Hematopoietic multipotent progenitor cell treated with erythropoietin and hydrocortisone succinate and interleukin-3 and kit ligand, for 15 days (in vitro differentiated cells): ENCODE results near the gene HCN4.

Experiments used
- DNase-seq: peaks from one replicate; pipeline ENCODE4 v3.0.0-alpha.2; 2015; ENCODE audit warnings: low spot score

HCN4 gene

DNA sequence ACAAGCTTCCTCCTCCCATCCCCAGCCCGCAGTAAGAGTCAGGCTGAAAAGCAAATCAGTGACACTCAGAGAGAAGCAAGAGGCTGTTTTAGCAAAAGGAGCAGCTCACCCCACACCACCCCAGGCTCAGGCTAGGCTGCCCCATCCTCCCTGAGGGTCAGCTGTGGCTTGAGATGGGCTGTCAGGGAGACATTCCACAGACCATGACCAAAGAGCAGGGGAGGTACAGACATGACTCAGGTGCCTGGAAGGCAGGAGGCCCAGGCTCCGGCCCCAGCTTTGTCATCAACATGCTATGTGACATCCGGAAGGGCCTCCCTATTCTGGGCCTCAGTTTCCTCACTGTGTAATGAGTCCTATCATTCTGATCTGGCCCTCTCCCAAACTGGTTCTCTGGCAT is 24.7 kb downstream of the HCN4 start:
- no peak for DNase-seq

DNA sequence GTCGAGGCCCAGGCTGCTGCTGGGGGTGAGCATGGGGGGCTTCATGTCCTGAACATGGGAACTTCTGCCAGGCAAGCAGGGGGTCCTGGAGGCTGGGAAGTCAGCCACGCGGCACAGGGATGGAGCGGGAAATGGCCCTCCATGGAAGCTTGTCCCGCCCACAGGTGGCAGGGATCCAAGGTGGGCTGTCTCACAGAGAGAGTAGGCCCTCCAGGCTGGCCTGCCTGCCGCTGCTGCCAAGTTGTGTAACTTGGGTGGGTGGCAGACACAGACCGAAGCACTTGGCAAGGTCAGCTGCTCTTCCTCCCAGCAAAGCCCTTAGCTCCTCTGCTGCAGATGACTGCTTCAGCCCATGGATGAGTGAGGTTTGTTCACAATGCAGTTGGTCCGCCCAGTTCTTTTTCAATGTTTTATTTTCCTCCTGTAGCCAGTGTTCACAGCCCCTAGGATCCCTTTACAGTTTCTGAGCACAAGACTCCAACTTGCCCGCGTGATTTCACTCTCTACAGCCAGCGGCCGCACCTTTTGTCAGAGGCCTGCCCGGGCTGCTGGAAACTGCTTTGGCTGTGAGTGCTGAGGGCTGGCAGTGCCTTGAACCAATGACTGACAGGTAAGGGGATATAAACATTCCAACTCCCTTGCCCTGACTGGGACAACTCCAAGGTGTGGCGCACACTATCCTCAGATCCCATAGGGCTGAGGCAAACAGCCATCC is 26.7 kb downstream of the HCN4 start:
- DNase-seq: no peak

- DNase-seq: no peak
Measured at GRCh38 chr15:73340502-73341192, 28.1 kb downstream of the HCN4 start.

GRCh38 chr15:73338606-73339374 is 30.0 kb downstream of the HCN4 start:
- no peak for DNase-seq

- DNase-seq: no peak
Measured at GRCh38 chr15:73338058-73338457, 30.7 kb downstream of the HCN4 start.

- DNase-seq: no peak
Measured at GRCh38 chr15:73337187-73337586, 31.6 kb downstream of the HCN4 start.

DNA sequence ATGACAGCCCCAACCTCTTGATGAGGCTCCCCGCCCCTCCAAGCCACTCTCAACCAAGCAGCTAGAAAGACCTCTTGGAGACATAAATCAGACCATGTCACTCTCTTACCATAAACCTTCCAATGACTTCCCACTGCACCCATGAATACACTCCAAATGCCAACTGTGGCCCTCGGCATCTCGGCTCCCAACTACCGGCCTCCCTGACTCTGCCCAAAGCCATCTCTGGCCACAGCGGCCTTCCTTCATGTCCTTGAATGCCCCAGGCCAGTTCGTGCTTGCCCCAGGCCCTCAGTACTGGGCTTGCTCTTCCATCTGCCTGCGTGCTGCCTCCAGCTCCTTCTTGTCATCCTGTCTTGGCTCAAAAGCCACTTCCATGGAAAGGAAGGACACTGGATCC is 32.0 kb downstream of the HCN4 start:
- no peak for DNase-seq

GRCh38 chr15:73335471-73335870 is 33.3 kb downstream of the HCN4 start:
- DNase-seq: no peak

GRCh38 chr15:73335026-73335425 is 33.7 kb downstream of the HCN4 start:
- no peak for DNase-seq

- no peak for DNase-seq
Measured at GRCh38 chr15:73334086-73334485, 34.7 kb downstream of the HCN4 start.

DNA sequence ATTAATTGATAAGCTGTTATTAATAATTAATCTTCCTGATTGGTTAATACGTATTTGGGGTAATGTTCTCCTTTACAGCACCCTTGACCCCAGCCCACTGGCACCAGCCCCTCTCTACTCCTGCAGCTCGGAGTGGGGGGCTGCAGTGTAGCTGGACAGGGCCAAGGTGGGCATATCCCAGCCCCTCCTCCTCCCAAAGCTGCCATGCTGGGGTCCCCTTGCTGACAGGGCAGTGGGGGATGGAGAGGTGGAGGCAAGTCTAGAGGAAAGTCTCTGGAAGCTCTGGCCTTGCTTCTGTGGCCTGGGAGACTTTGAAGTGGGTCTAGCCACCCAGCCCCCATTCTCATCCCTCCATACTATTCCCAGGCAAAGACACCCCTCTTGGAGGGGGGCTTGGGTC is 35.8 kb downstream of the HCN4 start:
- no peak for DNase-seq

GRCh38 chr15:73331991-73332925 is 36.5 kb downstream of the HCN4 start:
- no peak for DNase-seq

DNA sequence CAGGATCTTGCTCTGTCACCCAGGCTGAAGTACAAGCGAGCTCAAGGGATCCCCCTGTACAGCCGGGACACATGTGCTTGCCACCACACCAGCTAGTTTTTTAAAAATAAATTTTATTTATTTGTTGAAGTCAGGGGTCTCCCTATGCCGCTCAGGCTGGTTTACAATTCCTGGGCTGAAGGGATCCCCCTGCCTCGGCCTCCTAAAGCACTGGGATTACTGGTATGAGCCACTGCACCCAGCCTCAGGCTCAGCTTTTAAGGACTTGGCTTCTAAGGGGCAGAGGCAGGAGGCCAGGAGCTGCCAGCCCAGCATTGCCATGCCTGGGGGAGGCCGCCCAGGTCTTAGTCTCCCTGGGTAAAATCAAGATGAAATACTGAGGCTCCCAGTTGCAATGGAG is 37.3 kb downstream of the HCN4 start:
- no peak for DNase-seq

- DNase-seq: no peak
Measured at GRCh38 chr15:73330206-73331051, 38.3 kb downstream of the HCN4 start.

DNA sequence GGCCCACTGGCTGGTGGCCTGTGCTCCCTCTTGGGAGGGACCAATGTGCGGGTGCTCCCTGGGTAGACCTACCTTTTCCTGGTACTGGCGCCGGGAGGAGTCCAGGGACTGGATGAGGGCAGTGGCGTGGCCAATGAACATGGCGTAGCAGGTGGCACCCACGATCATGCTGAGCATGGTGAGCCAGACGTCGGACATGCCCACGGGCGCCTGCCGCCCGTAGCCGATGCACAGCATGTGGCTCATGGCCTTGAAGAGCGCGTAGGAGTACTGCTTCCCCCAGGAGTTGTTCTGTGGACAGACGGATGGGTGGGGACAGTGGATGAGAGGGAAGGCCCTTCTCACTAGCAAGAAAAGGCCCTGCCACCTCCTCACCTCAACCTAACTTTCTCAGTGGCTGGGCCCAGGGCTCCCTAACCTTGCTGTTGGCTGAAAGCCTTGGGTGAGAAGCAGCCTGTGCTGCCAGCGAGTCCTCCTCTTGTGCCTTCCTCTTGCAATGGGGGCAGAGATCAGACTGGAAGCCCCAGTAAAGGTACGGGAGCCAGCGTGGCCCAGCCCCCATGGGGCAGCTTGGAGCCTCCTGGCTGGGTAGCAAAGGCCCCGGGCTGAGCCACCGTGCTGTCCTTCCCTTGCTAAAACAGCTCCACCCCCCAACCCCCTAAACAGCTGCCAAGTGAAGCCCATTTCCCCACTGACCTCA is 39.1 kb downstream of the HCN4 start:
- DNase-seq: no peak

DNA sequence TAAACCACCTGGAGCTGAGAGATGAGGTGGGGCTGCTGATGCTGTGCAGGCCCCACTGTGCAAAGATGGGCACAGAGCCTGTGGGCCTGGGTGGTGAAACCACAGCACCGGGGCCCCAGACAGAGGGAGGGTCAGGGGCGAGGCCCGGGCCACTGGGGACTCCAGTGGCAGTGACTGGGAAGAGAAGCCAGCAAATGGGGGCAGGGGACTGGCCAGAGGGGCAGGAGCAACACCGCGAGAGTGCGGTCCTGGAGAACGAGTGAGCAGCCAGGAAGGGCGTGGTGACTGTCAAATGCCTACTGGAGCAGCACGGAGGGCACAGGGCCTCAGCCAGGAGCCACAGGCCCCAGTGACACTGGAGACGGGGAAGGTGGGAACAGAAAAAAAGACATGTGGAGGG is 39.8 kb downstream of the HCN4 start:
- no peak for DNase-seq

GRCh38 chr15:73328149-73328820 is 40.5 kb downstream of the HCN4 start:
- no peak for DNase-seq

GRCh38 chr15:73326157-73326556 is 42.6 kb downstream of the HCN4 start:
- DNase-seq: no peak

- no peak for DNase-seq
Measured at GRCh38 chr15:73325191-73325861, 43.4 kb downstream of the HCN4 start.
